ENCODE data around the gene POLR2E. TPM values are rescaled to one million over a fixed set of nuclear protein-coding genes. Genes with fewer than 3 reads are reported as not detected.

POLR2E gene
- total and polyA plus RNA-seq, 8 donors: 24.5 to 361 (median 91.0) TPM

DNA sequence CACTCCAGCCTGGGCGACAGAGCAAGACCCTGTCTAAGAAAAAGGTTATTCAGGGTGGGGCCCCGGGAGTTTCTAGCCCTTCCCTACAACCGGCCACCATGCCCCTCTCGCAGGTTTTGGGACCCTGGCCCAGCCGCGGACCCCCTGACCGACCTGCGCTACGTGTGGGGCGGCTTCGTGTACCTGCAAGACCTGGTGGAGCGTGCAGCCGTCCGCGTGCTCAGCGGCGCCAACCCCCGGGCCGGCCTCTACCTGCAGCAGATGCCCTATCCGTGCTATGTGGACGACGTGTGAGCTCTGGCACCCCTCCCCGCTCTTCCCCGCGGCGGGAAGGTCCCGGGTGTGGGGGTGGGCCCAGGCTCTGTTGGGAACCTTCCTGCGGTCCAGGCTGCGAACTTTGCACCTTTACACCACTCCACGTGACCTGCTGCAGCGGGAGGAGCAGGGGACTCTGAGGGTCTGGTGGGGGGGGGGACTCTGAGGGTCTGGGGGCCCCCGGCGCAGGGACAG, 49.0 kb downstream of the POLR2E start:
- 88 to 95% (median 95%) methylated on average over 33 of the region's 33 CpGs for WGBS, 5 donors
- H3K4me1 ChIP-seq: peaks cover 7 to 27% (median 19%) of the 10 kb centered on the region in 4 donors
- TF ChIP-seq CTCF (IDR thresholded peaks at IDR 0.05): no peak
- TF ChIP-seq EP300 (IDR thresholded peaks at IDR 0.05): no peak
- no peak for TF ChIP-seq POLR2A (IDR thresholded peaks at IDR 0.05)
- TF ChIP-seq POLR2AphosphoS5 (IDR thresholded peaks at IDR 0.05): no peak
- no peaks in the 10 kb centered on the region for H3K9me3 ChIP-seq
- peaks cover 0 to 27% (median 0%) of the 10 kb centered on the region in 4 donors for H3K36me3 ChIP-seq
- H3K27ac ChIP-seq: no peak overlapping the region
- intact Hi-C loops (cut with DNase I; ENCODE audit: low total_unique reads): loop anchor here (10.0 kb wide), 1 partner anchor 49 kb away; the partner anchor contains the start of gene POLR2E
- no peak for DNase-seq
- peaks cover 0 to 17% (median 0%) of the 10 kb centered on the region in 3 donors for H3K27me3 ChIP-seq
- H3K4me3 ChIP-seq: no peak overlapping the region

- intact Hi-C loops (cut with DNase I; ENCODE audit: low total_unique reads): loop anchor here (10.0 kb wide), 1 partner anchor 50 kb away; the partner anchor contains the start of gene POLR2E
- 53 to 81% (median 70%) methylated on average over 7 to 10 of the region's 10 CpGs for WGBS, 5 donors
- TF ChIP-seq EP300 (IDR thresholded peaks at IDR 0.05) (no peak), CTCF (IDR thresholded peaks at IDR 0.05) (no peak)
- Histone ChIP-seq H3K9me3 (no peaks in the 10 kb centered on the region), H3K27ac (no peak overlapping the region), H3K36me3 (peaks cover 0 to 27% (median 0%) of the 10 kb centered on the region in 4 donors), H3K27me3 (peaks cover 0 to 18% (median 0%) of the 10 kb centered on the region in 3 donors), H3K4me1 (peaks cover 17 to 37% (median 29%) of the 10 kb centered on the region in 4 donors), H3K4me3 (no peak overlapping the region)
- peak; percentile 25 to 45 for DNase-seq
These were observed 50.0 kb downstream of the POLR2E start for GRCh38 chr19:1045247-1045603.

DNA sequence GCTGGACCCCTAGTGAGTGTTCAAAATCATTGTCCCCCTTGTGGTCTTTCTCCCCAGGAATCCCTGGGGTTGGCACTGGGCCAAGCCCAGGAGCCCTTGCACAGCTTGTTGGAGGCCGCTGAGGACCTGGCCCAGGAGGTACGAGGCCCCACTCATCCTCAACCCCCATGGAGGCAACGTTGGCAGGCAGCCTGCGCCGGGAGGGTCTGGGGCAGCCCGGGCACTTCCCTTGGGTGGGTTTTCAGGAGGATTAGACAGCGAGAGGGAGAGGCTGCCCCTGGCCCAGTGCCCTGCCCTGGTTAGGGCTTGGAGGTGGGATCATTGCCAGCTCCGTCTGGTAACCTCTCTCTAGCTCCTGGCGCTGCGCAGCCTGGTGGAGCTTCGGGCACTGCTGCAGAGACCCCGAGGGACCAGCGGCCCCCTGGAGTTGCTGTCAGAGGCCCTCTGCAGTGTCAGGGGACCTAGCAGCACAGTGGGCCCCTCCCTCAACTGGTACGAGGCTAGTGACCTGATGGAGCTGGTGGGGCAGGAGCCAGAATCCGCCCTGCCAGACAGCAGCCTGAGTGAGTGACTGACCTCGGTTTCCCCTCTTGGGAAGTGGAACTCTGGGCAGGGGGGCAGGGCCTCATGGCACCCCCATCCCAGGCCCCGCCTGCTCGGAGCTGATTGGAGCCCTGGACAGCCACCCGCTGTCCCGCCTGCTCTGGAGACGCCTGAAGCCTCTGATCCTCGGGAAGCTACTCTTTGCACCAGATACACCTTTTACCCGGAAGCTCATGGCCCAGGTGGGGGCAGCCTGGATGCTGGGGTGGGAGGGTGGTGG, 52.3 kb downstream of the POLR2E start:
- intact Hi-C loops (cut with DNase I; ENCODE audit: low total_unique reads): loop anchor here (10.0 kb wide), 1 partner anchor 52 kb away; the partner anchor contains the start of gene POLR2E
- no peak overlapping the region for H3K4me3 ChIP-seq
- peaks cover 0 to 18% (median 0%) of the 10 kb centered on the region in 3 donors for H3K27me3 ChIP-seq
- no peaks in the 10 kb centered on the region for H3K9me3 ChIP-seq
- H3K36me3 ChIP-seq: peaks cover 0 to 31% (median under 1%) of the 10 kb centered on the region in 4 donors
- TF ChIP-seq POLR2AphosphoS5 (IDR thresholded peaks at IDR 0.05) (no peak), POLR2A (IDR thresholded peaks at IDR 0.05) (no peak), CTCF (IDR thresholded peaks at IDR 0.05) (no peak), EP300 (IDR thresholded peaks at IDR 0.05) (no peak)
- peak in 1 of 2 donors; percentile 51 for DNase-seq
- WGBS, 5 donors: 51 to 62% (median 58%) methylated on average over 14 to 23 of the region's 23 CpGs
- H3K27ac ChIP-seq: no peak overlapping the region
- peaks cover 26 to 56% (median 46%) of the 10 kb centered on the region in 4 donors for H3K4me1 ChIP-seq

DNA sequence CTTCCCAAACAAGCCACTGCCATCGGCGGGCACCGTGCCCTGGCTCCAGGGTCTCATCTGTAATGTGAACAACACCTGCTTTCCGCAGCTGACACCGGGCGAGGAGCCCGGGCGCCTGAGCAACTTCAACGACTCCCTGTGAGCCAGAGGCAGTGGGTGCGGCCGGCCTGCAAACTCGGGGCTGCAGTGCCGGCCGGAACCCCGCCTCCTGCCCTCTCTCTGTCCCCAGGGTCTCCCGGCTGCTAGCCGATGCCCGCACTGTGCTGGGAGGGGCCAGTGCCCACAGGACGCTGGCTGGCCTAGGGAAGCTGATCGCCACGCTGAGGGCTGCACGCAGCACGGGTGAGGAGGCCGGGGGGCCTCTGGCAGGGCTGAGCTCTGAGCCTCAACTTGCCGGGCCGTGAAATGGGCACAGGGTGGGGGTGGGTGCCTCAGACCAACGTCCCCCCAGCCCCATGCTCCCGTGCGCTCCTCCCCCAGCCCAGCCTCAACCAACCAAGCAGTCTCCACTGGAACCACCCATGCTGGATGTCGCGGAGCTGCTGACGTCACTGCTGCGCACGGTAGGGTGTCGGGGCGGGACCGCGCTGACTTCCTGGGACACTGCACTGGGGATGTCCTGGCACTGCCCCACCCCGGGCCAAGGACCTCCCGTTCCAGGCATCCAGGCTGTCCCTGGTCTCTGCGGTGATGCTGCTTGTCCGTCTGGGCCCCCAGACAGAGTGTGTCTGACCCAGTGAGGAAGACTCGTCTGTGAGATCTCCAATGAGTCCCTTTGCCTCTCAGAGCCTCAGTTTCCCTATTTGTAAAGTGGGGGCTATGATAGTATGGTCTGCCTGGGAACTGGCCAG, 53.1 kb downstream of the POLR2E start:
- intact Hi-C loops (cut with DNase I; ENCODE audit: low total_unique reads): loop anchor here (10.0 kb wide), 1 partner anchor 53 kb away; the partner anchor contains the start of gene POLR2E
- peak; percentile 34 to 67 for DNase-seq
- 48 to 75% (median 60%) methylated on average over 11 to 43 of the region's 43 CpGs for WGBS, 5 donors
- H3K27ac ChIP-seq: peak overlapping the region in 1 of 5 donors; percentile 2
- H3K36me3 ChIP-seq: peaks cover 7 to 35% (median 8%) of the 10 kb centered on the region in 4 donors
- H3K4me1 ChIP-seq: peaks cover 26 to 60% (median 45%) of the 10 kb centered on the region in 4 donors
- TF ChIP-seq CTCF (IDR thresholded peaks at IDR 0.05) (no peak), EP300 (IDR thresholded peaks at IDR 0.05) (no peak), POLR2A (IDR thresholded peaks at IDR 0.05) (no peak), POLR2AphosphoS5 (IDR thresholded peaks at IDR 0.05) (no peak)
- no peak overlapping the region for H3K4me3 ChIP-seq
- peaks cover 0 to 18% (median 0%) of the 10 kb centered on the region in 3 donors for H3K27me3 ChIP-seq
- H3K9me3 ChIP-seq: no peaks in the 10 kb centered on the region
